Colonic mucosa (tissue), 4 donors: Measurements from ENCODE around the gene TMSB10. TPM values are rescaled to one million over a fixed set of nuclear protein-coding genes. Genes with fewer than 3 reads are reported as not detected.

Source experiments
- DNase-seq: peaks from one replicate; pipeline ENCODE4 v3.0.0-alpha.2; 2020
- H3K27ac ChIP-seq: fragments of 200-600 bp; one replicate; pipeline ENCODE4 v1.8.0; 2021
- H3K27me3 ChIP-seq: fragments of 200-600 bp; one replicate; pipeline ENCODE4 v1.8.0; 2021
- H3K36me3 ChIP-seq: fragments of 200-600 bp; one replicate; pipeline ENCODE4 v1.8.0; 2021
- H3K4me1 ChIP-seq: fragments of 200-600 bp; one replicate; pipeline ENCODE4 v1.8.0; 2021; ENCODE audit warnings: mild to moderate bottlenecking
- H3K4me3 ChIP-seq: fragments of 200-600 bp; one replicate; pipeline ENCODE4 v1.8.0; 2021
- H3K9ac ChIP-seq, 2 donors: one replicate each; pipeline ENCODE4 v1.7.0; 2013; ENCODE audit warnings: control low read depth in 2 of 2, low read depth in 2 of 2, low read length in 2 of 2
- H3K9me3 ChIP-seq: fragments of 200-600 bp; one replicate; pipeline ENCODE4 v1.8.0; 2021
- intact Hi-C: fragments of 100-400 bp; cut with DNase I; formaldehyde crosslinking; loops from one replicate; pipeline ENCODE4 v1.14.1; 2022
- total RNA-seq, 2 donors: library from RNA; stranded (reverse); fragmentation: NEBNext Ultra II Directional in 1 of 2; extraction: Animal tissue kit (Norgen Biotek cat#: 25700) in 1 of 2; gene quantifications; one replicate each; pipeline ENCODE4 v1.2.1, GENCODE V29; 2021
- TF ChIP-seq, protein P1 (sequence below): fragments of 200-600 bp; IDR thresholded peaks from one replicate; pipeline ENCODE4 v1.8.0; 2022; ENCODE audit warnings: antibody characterized with exemption, mild to moderate bottlenecking
- donor health status: healthy.
- donor health status: DM: no; HTN: no; CAD: no.
- donor health status: DM: no; HTN: no; CAD: no.

Gene TMSB10
- total RNA-seq, 2 donors from 2014 or later = 2,226 to 3,150 TPM

DNA sequence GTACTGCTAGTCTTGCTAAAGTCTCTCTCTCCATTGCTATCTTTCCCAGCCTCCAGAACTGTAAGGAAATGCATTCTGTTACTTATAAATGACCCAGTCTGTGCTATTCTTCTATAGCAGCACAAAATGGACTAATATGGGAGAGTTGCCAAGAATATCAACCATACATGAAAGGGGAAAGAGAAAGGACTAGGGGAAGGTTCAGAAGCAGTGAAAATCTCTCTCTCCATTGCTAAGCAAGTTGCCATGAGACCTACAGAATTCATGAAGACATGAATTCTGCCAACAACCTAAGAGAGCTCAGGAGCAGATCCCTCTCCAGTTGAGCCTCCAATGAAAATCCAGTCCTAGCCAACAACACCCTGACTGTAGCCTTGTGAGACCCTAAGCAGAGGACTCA is 21.0 kb upstream of the TMSB10 start:
- intact Hi-C loops = loop anchor here (5.0 kb wide), 1 partner anchor 387 kb away; no protein-coding TSS in a partner anchor
- no peak overlapping the region for H3K4me3 ChIP-seq

DNA sequence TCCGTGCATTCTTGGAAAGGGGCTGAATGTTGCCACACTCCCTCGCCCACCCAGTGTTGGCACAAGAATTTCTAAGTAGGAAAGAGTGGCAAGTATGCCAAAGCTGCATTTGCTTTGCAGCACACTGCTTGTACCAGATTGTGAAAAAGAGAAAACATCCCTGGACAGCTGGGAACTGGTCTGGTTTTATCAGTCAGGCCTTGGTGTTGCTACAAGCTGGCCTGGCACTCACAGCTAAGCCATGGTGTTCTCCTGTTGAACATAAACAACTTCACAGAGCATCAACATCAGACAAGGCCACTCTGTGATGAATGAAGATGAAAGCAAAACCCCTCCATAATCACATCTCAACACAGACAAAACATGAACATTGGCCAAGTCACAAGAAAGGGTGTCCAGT is 20.3 kb upstream of the TMSB10 start:
- no peak for DNase-seq
- Histone ChIP-seq H3K9ac (no peak overlapping the region), H3K4me1 (peaks cover 8% of the 10 kb centered on the region), H3K36me3 (no peaks in the 10 kb centered on the region), H3K27me3 (peaks cover 5% of the 10 kb centered on the region), H3K4me3 (no peak overlapping the region), H3K27ac (no peak overlapping the region), H3K9me3 (no peaks in the 10 kb centered on the region)
- intact Hi-C loops = no loop called here
- TF ChIP-seq, protein P1, sequence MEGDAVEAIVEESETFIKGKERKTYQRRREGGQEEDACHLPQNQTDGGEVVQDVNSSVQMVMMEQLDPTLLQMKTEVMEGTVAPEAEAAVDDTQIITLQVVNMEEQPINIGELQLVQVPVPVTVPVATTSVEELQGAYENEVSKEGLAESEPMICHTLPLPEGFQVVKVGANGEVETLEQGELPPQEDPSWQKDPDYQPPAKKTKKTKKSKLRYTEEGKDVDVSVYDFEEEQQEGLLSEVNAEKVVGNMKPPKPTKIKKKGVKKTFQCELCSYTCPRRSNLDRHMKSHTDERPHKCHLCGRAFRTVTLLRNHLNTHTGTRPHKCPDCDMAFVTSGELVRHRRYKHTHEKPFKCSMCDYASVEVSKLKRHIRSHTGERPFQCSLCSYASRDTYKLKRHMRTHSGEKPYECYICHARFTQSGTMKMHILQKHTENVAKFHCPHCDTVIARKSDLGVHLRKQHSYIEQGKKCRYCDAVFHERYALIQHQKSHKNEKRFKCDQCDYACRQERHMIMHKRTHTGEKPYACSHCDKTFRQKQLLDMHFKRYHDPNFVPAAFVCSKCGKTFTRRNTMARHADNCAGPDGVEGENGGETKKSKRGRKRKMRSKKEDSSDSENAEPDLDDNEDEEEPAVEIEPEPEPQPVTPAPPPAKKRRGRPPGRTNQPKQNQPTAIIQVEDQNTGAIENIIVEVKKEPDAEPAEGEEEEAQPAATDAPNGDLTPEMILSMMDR = no peak

More for the DNA sequence above, 21.0 kb upstream of the TMSB10 start:
- no peaks in the 10 kb centered on the region for H3K9me3 ChIP-seq
- TF ChIP-seq, protein P1 = no peak
- H3K4me1 ChIP-seq = peaks cover 8% of the 10 kb centered on the region
- peak overlapping the region in 1 of 2 donors; percentile 46 for H3K9ac ChIP-seq
- no peak overlapping the region for H3K27ac ChIP-seq
- no peak for DNase-seq
- no peaks in the 10 kb centered on the region for H3K36me3 ChIP-seq
- peaks cover 5% of the 10 kb centered on the region for H3K27me3 ChIP-seq

DNA sequence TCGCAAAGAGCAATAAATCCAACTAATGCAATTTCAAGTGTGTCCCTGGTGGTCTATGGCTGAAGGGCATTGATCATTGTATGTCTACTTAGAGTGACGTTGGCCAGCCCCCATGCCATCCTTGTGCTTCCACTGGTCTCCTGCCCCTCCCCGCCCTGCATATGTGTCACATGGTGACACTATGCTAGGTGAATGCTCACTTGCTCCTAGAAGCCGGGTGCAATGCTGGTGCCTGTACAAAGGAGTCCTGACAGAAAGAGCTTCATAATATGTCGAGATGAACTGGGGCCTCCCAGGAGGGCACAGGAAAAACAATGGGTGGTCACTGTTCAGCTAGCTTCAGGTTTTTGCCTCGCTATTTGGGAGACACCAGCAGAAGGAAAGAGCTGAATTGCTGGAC is 18.7 kb upstream of the TMSB10 start:
- DNase-seq = peak; percentile 16
- Histone ChIP-seq H3K9ac (no peak overlapping the region), H3K9me3 (no peaks in the 10 kb centered on the region), H3K4me3 (no peak overlapping the region), H3K27me3 (no peaks in the 10 kb centered on the region), H3K36me3 (no peaks in the 10 kb centered on the region), H3K27ac (no peak overlapping the region), H3K4me1 (peaks cover 8% of the 10 kb centered on the region)
- intact Hi-C loops = no loop called here
- TF ChIP-seq, protein P1 = no peak

DNA sequence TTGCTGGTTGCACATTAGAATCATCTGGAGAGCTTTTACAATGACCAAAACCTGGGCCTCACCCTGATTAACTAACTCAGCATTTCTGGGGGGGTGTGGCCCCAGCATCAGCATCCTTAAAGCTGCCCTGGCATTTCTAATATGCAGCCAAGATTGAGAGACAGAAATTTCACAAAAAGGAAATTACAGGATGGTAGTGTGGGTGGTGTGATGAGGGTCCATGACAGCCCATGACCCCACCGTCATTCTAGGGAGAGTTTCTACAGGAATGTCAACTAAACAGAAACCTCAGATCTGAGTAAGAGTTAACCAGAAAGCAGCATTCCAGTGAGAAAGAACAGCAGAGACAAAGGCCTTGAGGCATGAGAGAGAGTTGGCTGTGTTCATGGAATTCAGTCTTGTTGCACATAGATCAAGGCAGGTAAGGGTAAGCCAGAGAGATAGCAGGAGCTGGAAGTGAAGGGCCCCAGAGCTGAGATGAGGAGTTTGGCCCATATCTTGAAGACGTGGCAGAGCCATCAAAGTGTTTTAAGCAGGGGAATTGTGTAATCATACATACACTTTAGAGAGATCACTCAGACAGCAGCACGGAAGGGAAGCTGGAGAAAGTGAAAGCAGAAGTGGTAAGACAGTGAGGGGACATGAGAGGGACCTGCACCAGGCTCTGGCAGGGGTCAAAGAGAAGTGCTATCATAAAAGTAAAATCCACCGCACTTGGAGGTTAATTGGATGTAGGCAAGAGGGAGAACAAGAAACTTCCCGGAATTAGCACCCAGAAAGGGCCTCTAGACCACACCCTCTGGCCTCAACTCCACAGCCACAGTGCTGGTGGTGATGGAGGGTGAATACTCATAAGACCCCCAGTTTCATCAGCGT is 16.8 kb upstream of the TMSB10 start:
- Histone ChIP-seq H3K27ac (peak overlapping the region; percentile 71), H3K36me3 (no peaks in the 10 kb centered on the region), H3K27me3 (no peaks in the 10 kb centered on the region), H3K9ac (peak overlapping the region; percentile 6 to 74), H3K9me3 (no peaks in the 10 kb centered on the region), H3K4me1 (peaks cover 8% of the 10 kb centered on the region), H3K4me3 (peak overlapping the region; percentile 13)
- intact Hi-C loops = no loop called here
- TF ChIP-seq, protein P1 = no peak
- DNase-seq = peak; percentile 42

DNA sequence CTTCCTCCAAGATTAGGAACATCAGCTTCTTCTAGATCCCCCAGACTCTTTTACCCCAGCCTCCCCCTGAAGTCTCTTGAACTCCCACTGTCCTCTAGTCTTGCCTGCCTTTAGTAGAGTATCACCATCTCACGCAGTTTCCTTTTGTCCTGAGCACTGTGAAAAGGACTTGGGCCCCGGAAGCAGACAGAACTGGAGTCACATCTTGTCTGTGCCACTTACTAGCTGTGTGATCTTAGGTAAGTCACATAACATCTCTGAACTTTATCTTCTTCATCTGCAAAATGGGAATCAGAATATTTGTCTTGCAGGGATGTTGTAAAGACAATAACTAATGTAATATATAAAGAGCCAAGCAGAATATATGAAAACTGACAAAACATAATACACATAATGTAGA is 16.1 kb upstream of the TMSB10 start:
- H3K9ac ChIP-seq = peak overlapping the region; percentile 6 to 74
- H3K9me3 ChIP-seq = no peaks in the 10 kb centered on the region
- peak; percentile 17 for DNase-seq
- peaks cover 8% of the 10 kb centered on the region for H3K4me1 ChIP-seq
- TF ChIP-seq, protein P1 = no peak
- H3K27ac ChIP-seq = peak overlapping the region; percentile 71
- intact Hi-C loops = no loop called here
- H3K36me3 ChIP-seq = no peaks in the 10 kb centered on the region
- H3K4me3 ChIP-seq = peak overlapping the region; percentile 13
- H3K27me3 ChIP-seq = no peaks in the 10 kb centered on the region
